Peyer's patch (tissue), 4 donors: ENCODE measurements around the gene PIANP.

ENCODE experiments used
- CTCF ChIP-seq, 6 experiments: fragments of 450-650 bp in 4 of 6; fragments of 200-600 bp in 2 of 6; sonication (generic) in 1 of 6; IDR thresholded peaks; one replicate each; pipeline ENCODE4 v1.5.1; 2017 to 2019; ENCODE audit warnings: antibody characterized with exemption in 6 of 6, mild to moderate bottlenecking in 3 of 6, moderate library complexity in 1 of 6
- POLR2A ChIP-seq, 2 donors: fragments of 450-650 bp; IDR thresholded peaks; one replicate each; pipeline ENCODE4 v1.5.1; 2017; ENCODE audit warnings: antibody characterized with exemption in 2 of 2, mild to moderate bottlenecking in 2 of 2, moderate library complexity in 2 of 2

- TF ChIP-seq CTCF (IDR thresholded peaks at IDR 0.05) (no peak), POLR2A (IDR thresholded peaks at IDR 0.05) (no peak)
Measured at GRCh38 chr12:6725350-6725749, 24.7 kb upstream of the PIANP start.
